Activated naive CD8-positive, alpha-beta T cell treated with anti-CD3 and anti-CD28 coated beads, Interleukin-2, amount 10 ng/mL, durations not matched to agents 7 days and 5 days (primary cell): Measurements from ENCODE around the gene TMEM258. TPM values are rescaled to one million over a fixed set of nuclear protein-coding genes. Genes with fewer than 3 reads are reported as not detected.

ENCODE experiments used
- ATAC-seq: fragments of 150-1000 bp; cut with Tn5 transposase; one replicate; pipeline ENCODE4 v1.10.0; 2021; ENCODE audit warnings: low read depth, moderate library complexity
- POLR2A ChIA-PET: fragments of 350-600 bp; sonication (Branson Sonifier 250); formaldehyde crosslinking; loops from one replicate; lab custom pipeline; 2021; ENCODE audit warnings: antibody characterized with exemption; lab: Charles Lee
- DNase-seq: peaks from one replicate; pipeline ENCODE4 v3.0.0; 2021
- H3K27ac Mint-ChIP-seq: one replicate; pipeline ENCODE4 v1.8.0; 2022; ENCODE audit warnings: mild to moderate bottlenecking, mixed read lengths
- H3K27me3 Mint-ChIP-seq: one replicate; pipeline ENCODE4 v1.8.0; 2022; ENCODE audit warnings: mild to moderate bottlenecking, moderate library complexity, mixed read lengths
- H3K36me3 Mint-ChIP-seq: one replicate; pipeline ENCODE4 v1.8.0; 2021; ENCODE audit warnings: mild to moderate bottlenecking, mixed read lengths
- H3K4me1 Mint-ChIP-seq: one replicate; pipeline ENCODE4 v1.8.0; 2021; ENCODE audit warnings: mixed read lengths
- H3K4me3 Mint-ChIP-seq: one replicate; pipeline ENCODE4 v1.8.0; 2022; ENCODE audit warnings: mild to moderate bottlenecking, moderate library complexity, mixed read lengths
- H3K9me3 Mint-ChIP-seq: one replicate; pipeline ENCODE4 v1.8.0; 2021; ENCODE audit warnings: mixed read lengths
- total RNA-seq, 2 experiments: library from RNA; stranded (reverse); gene quantifications; one replicate each; pipeline ENCODE4 v1.2.3, GENCODE V29; 2021

Gene TMEM258
- total RNA-seq, 2 experiments from 2014 or later: 127 to 140 TPM

- DNase-seq: no peak
- no peak for ATAC-seq
- POLR2A ChIA-PET: interaction anchor here (1.1 kb wide), 1 partner anchor 40 kb away, joined by 4 read pairs; the partner anchor contains the start of genes FEN1 and TMEM258
- H3K4me1 Mint-ChIP-seq: peaks cover 19% of the 10 kb centered on the region
- peaks cover 31% of the 10 kb centered on the region for H3K27me3 Mint-ChIP-seq
- H3K4me3 Mint-ChIP-seq: peak overlapping the region; percentile 58
- no peaks in the 10 kb centered on the region for H3K36me3 Mint-ChIP-seq
- no peaks in the 10 kb centered on the region for H3K9me3 Mint-ChIP-seq
- H3K27ac Mint-ChIP-seq: no peak overlapping the region
Observed at GRCh38 chr11:61752925-61753521, 39.4 kb downstream of the TMEM258 start.

DNA sequence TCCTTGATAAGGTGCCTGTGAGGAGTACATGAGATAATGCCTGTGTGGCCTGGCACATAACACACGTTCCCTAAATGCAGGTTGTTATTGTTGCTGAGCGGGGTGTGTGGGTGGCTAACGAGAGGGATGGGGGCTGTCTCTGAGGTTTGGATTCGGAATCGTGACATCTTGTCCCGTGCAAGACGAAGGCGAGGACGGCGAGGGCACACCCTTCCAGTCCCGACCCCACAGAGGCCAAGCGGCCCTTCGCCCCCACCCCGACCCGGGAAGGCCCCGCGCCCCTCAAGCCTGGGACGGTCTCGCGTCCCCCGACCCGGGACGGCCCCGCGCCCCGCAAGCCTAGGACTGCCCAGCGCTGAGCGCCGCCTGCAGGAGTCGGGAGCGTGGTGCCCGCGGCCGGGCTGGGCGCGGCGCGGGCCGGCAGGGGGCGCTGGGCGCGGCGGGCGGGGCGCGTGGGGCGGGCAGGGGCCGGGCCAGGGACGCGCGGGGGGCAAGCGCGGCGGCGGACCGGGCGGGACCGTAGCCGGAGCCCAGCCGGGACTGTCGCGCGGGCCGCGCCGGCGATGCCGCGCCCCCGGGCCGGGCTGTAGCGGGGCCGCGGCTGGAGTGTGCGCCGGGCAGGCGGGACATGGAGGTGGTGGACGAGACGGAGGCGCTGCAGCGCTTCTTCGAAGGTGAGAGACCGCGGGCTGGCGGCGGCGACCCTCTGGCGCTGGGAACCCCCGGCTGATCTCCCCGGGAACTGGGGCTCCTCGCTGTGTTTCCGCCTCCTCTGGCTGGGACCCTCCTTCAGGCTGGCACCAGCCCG is 40.1 kb downstream of the TMEM258 start, which contains the start of gene MYRF:
TSS of gene MYRF (plus strand) at position 520 of the 808 bp plus-strand sequence. CDS start at position 629, 109 bp downstream.
- POLR2A ChIA-PET: interaction anchor here (1.1 kb wide), 1 partner anchor 40 kb away, joined by 4 read pairs; the partner anchor contains the start of genes FEN1 and TMEM258
- Mint-ChIP-seq H3K9me3 (no peaks in the 10 kb centered on the region), H3K27ac (no peak within 1 kb of the TSS), H3K36me3 (no peaks in the 10 kb centered on the region), H3K27me3 (peaks cover 31% of the 10 kb centered on the region), H3K4me1 (peaks cover 16% of the 10 kb centered on the region), H3K4me3 (peak within 1 kb of the TSS; percentile 68)
- peak; percentile 84 for ATAC-seq
- DNase-seq: peak; percentile 85

GRCh38 chr11:61751384-61751783 is 41.0 kb downstream of the TMEM258 start:
- H3K36me3 Mint-ChIP-seq: no peaks in the 10 kb centered on the region
- no peak for ATAC-seq
- H3K27me3 Mint-ChIP-seq: peaks cover 31% of the 10 kb centered on the region
- H3K4me3 Mint-ChIP-seq: no peak overlapping the region
- POLR2A ChIA-PET: no interaction called here
- H3K27ac Mint-ChIP-seq: no peak overlapping the region
- H3K4me1 Mint-ChIP-seq: peaks cover 10% of the 10 kb centered on the region
- no peak for DNase-seq
- no peaks in the 10 kb centered on the region for H3K9me3 Mint-ChIP-seq

- H3K4me3 Mint-ChIP-seq: no peak overlapping the region
- ATAC-seq: no peak
Observed at GRCh38 chr11:61750631-61751273, 41.6 kb downstream of the TMEM258 start.

DNA sequence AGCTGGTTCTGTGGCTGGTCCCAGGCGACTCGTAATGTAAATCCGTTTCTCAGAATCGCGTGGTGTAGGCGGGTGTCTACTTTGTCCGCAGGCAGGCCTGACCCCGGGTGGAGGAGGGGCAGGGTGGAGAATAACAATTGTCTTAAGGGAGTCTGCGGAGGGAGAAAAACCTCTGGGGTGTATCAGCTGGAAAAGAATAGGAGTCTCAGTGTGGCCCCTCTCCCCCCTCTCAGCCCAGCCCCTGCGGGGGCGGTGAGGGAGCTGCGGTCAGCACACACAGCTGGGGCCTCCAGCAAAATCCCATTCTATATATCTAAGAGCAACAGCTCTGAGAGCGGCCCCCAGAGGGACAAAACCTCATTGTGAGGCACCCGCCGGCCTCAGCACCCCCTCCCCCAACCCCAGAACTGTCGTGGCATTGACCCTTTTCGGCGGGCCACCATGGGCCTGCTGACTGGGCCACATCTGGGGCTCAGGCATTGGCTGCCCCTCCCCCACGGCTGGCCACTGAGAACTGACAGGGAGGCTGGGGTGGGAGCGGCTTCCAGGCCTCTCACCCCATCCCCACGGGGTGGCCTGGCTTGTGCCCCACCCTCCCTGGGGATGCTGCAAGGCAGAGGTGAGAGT is 42.7 kb downstream of the TMEM258 start:
- DNase-seq (no peak), ATAC-seq (no peak)
- POLR2A ChIA-PET: no interaction called here
- H3K4me1 Mint-ChIP-seq: peaks cover 2% of the 10 kb centered on the region
- no peak overlapping the region for H3K27ac Mint-ChIP-seq
- no peak overlapping the region for H3K4me3 Mint-ChIP-seq
- H3K27me3 Mint-ChIP-seq: peaks cover 31% of the 10 kb centered on the region
- no peaks in the 10 kb centered on the region for H3K36me3 Mint-ChIP-seq
- no peaks in the 10 kb centered on the region for H3K9me3 Mint-ChIP-seq

More at GRCh38 chr11:61750631-61751273, 41.6 kb downstream of the TMEM258 start:
- H3K27me3 Mint-ChIP-seq: peaks cover 31% of the 10 kb centered on the region
- H3K4me1 Mint-ChIP-seq: peaks cover 5% of the 10 kb centered on the region
- H3K27ac Mint-ChIP-seq: no peak overlapping the region
- H3K36me3 Mint-ChIP-seq: no peaks in the 10 kb centered on the region
- H3K9me3 Mint-ChIP-seq: no peaks in the 10 kb centered on the region
- POLR2A ChIA-PET: no interaction called here
- no peak for DNase-seq

DNA sequence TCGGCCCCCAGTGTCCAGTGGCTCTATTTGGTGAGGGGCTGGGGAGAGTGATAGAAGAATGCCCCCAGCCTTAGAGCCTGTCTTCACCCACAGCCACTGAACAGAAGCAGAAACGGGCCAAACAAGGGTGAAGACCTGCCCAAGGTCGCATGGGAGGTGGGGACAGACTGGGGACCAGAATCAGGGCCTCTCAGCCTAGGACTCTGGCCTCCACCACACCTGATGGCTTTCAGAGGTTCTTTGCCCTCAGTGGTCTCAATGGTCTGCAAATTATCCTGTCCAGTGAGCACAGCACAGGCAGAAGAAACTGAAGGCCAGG is 44.5 kb downstream of the TMEM258 start:
- Mint-ChIP-seq H3K4me1 (peaks cover 2% of the 10 kb centered on the region), H3K9me3 (no peaks in the 10 kb centered on the region), H3K27ac (no peak overlapping the region), H3K27me3 (peaks cover 18% of the 10 kb centered on the region), H3K4me3 (no peak overlapping the region), H3K36me3 (no peaks in the 10 kb centered on the region)
- ATAC-seq (no peak), DNase-seq (no peak)
- POLR2A ChIA-PET: no interaction called here

DNA sequence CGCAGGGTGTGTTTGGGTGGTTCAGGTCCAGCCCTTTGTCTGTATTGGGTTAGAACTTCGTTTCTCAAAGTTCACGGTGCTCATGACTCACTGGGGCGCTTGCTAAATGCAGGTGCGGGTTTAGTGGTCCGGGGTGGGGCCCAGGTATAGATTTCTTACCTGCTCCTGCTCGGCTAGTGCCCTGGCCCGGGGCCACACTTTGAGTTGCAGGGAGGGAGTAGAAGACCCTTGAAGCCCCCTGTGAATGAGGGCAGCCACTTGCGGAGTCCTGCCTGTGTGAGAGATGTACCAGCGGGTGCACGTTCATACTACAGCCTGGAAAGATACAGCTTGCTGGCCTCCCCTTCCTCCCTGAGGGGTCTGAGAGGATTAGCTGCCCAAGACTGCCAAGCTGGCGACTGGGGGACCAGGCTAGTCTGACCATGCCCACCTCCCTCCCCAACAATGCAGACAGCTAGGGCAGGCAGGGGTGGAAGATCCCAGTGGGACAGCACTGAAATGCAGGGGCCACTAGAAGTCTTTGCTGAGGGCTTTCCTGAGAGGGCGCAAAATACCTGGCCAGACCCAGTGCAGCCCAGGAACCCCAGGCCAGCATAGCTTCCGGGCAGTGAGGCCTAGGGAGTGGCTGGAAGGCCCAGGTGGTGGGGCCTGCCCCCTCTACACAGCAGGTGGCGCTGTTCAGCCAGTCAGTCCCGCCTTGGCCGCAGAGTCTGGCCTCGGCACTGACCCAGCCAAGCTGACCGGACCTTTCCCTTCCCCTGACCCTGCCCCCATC is 45.0 kb downstream of the TMEM258 start:
- no peaks in the 10 kb centered on the region for H3K9me3 Mint-ChIP-seq
- no peak overlapping the region for H3K4me3 Mint-ChIP-seq
- peaks cover 2% of the 10 kb centered on the region for H3K4me1 Mint-ChIP-seq
- H3K27ac Mint-ChIP-seq: no peak overlapping the region
- no peaks in the 10 kb centered on the region for H3K36me3 Mint-ChIP-seq
- ATAC-seq (peak; percentile 51), DNase-seq (peak; percentile 71)
- H3K27me3 Mint-ChIP-seq: peaks cover 16% of the 10 kb centered on the region
- POLR2A ChIA-PET: no interaction called here

GRCh38 chr11:61746442-61747191 is 45.8 kb downstream of the TMEM258 start:
- POLR2A ChIA-PET: no interaction called here
- Mint-ChIP-seq H3K9me3 (no peaks in the 10 kb centered on the region), H3K4me3 (no peak overlapping the region), H3K27me3 (peaks cover 12% of the 10 kb centered on the region), H3K27ac (no peak overlapping the region), H3K4me1 (no peaks in the 10 kb centered on the region), H3K36me3 (no peaks in the 10 kb centered on the region)
- ATAC-seq (no peak), DNase-seq (no peak)

DNA sequence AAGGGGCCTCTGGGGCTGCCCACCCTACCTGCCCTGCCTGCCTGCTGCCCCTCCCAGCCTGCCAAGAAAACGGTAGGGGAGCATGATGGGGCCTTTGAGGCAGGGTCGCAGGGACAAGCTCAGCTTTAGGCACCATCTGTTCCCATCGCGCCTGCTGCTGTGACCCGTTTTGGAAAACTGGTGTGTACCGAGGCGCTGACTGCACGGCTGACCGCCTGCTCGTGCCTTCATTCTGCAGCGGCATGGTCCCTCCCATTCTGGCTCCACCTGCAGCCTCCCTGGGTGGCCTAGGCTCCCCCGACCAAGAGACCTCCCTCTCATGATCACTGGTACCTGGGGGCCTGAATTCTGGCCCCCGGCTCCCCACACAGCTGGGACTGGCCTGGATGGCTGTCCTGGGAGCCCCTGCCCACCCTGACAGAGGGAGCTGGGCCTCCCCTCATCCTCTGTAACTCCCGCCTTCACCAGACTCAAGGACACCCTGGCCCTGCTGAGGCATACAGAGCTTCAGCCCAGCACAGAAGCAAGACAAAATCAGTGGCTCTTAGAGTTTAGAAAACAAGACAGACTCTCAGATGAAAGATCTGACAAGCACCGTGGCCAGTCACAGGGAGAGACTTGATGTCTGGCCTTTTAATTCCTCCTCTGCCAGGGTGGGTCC is 46.5 kb downstream of the TMEM258 start:
- no peaks in the 10 kb centered on the region for H3K9me3 Mint-ChIP-seq
- POLR2A ChIA-PET: no interaction called here
- no peak overlapping the region for H3K4me3 Mint-ChIP-seq

GRCh38 chr11:61744609-61745156 is 47.7 kb downstream of the TMEM258 start:
- Mint-ChIP-seq H3K27ac (no peak overlapping the region), H3K27me3 (peaks cover 4% of the 10 kb centered on the region), H3K4me3 (no peak overlapping the region), H3K36me3 (no peaks in the 10 kb centered on the region), H3K9me3 (no peaks in the 10 kb centered on the region), H3K4me1 (no peaks in the 10 kb centered on the region)
- DNase-seq (no peak), ATAC-seq (no peak)
- POLR2A ChIA-PET: no interaction called here

More for the DNA sequence above, 46.5 kb downstream of the TMEM258 start:
- H3K36me3 Mint-ChIP-seq: no peaks in the 10 kb centered on the region
- no peak overlapping the region for H3K27ac Mint-ChIP-seq
- no peaks in the 10 kb centered on the region for H3K4me1 Mint-ChIP-seq
- no peak for DNase-seq
- no peak for ATAC-seq
- H3K27me3 Mint-ChIP-seq: peaks cover 5% of the 10 kb centered on the region

DNA sequence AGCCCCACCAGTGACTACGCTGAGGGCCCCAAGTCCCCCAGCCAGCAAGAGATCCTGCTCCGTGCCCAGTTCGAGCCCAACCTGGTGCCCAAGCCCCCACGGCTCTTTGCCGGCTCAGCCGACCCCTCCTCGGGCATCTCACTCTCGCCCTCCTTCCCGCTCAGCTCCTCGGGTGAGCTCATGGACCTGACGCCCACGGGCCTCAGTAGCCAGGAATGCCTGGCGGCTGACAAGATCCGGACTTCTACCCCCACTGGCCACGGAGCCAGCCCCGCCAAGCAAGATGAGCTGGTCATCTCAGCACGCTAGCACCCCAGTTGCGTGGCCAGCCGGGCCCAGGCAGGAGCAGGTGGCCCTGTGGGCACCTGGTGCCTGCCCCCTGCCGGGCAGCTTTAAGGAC is 48.2 kb downstream of the TMEM258 start:
- ATAC-seq: no peak
- no peaks in the 10 kb centered on the region for H3K36me3 Mint-ChIP-seq
- H3K4me1 Mint-ChIP-seq: no peaks in the 10 kb centered on the region
- no peaks in the 10 kb centered on the region for H3K9me3 Mint-ChIP-seq
- no peak for DNase-seq
- H3K4me3 Mint-ChIP-seq: no peak overlapping the region
- no peak overlapping the region for H3K27ac Mint-ChIP-seq
- POLR2A ChIA-PET: no interaction called here
- H3K27me3 Mint-ChIP-seq: peaks cover 2% of the 10 kb centered on the region
